Femur (tissue), 1 donor: ENCODE data around the gene FAM24B.
"Not testable (repeated sequence)": the region's sequence is repeated elsewhere in the genome, so short reads cannot be mapped to it uniquely, and the experiment has no call there.

Experiments
- DNase-seq: peaks from one replicate; pipeline ENCODE4 v3.0.0-alpha.2; 2017

Gene FAM24B

GRCh38 chr10:122879339-122880273, at the start of gene FAM24B:
Gene FAM24B (minus strand): TSS chr10:122879581. CDS start chr10:122850515, 29,066 bp downstream.
- peak; percentile 97 for DNase-seq

- DNase-seq = no peak
Measured at GRCh38 chr10:122915700-122916099, 36.3 kb upstream of the FAM24B start.

- peak; percentile 50 for DNase-seq
Measured at GRCh38 chr10:122911889-122912484, 32.6 kb upstream of the FAM24B start.

- no peak for DNase-seq
Measured at GRCh38 chr10:122910310-122910709, 30.9 kb upstream of the FAM24B start, which contains the start of gene FAM24A. Gene FAM24A (plus strand): TSS chr10:122910610. CDS start chr10:122911635, 1,025 bp downstream.

GRCh38 chr10:122903861-122904260, 24.5 kb upstream of the FAM24B start:
- not testable (repeated sequence) for DNase-seq

GRCh38 chr10:122894261-122894944, 15.0 kb upstream of the FAM24B start:
- DNase-seq = no peak

- DNase-seq = no peak
Measured at GRCh38 chr10:122884166-122884565, 4.8 kb upstream of the FAM24B start.

- DNase-seq = no peak
Measured at GRCh38 chr10:122882766-122883165, 3.4 kb upstream of the FAM24B start.

GRCh38 chr10:122878799-122879338, 512 bp downstream of the FAM24B start:
- no peak for DNase-seq

- DNase-seq = no peak
Measured at GRCh38 chr10:122877264-122877663, 2.1 kb downstream of the FAM24B start.

- DNase-seq = no peak
Measured at GRCh38 chr10:122876467-122876855, 2.9 kb downstream of the FAM24B start.

- no peak for DNase-seq
Measured at GRCh38 chr10:122875843-122876466, 3.4 kb downstream of the FAM24B start.

GRCh38 chr10:122871947-122872346, 7.4 kb downstream of the FAM24B start:
- not testable (repeated sequence) for DNase-seq

GRCh38 chr10:122868768-122869167, 10.6 kb downstream of the FAM24B start:
- DNase-seq = not testable (repeated sequence)

GRCh38 chr10:122866757-122867482, 12.5 kb downstream of the FAM24B start:
- DNase-seq = not testable (repeated sequence)

- DNase-seq = no peak
Measured at GRCh38 chr10:122864901-122865300, 14.5 kb downstream of the FAM24B start.

GRCh38 chr10:122864194-122864592, 15.2 kb downstream of the FAM24B start:
- no peak for DNase-seq

- no peak for DNase-seq
Measured at GRCh38 chr10:122863216-122864193, 15.9 kb downstream of the FAM24B start.

- DNase-seq = no peak
Measured at GRCh38 chr10:122861711-122862161, 17.6 kb downstream of the FAM24B start.

GRCh38 chr10:122859527-122859926, 19.9 kb downstream of the FAM24B start:
- no peak for DNase-seq
